Measurements from ENCODE around the gene MPPED2.

The MPPED2 gene

DNA sequence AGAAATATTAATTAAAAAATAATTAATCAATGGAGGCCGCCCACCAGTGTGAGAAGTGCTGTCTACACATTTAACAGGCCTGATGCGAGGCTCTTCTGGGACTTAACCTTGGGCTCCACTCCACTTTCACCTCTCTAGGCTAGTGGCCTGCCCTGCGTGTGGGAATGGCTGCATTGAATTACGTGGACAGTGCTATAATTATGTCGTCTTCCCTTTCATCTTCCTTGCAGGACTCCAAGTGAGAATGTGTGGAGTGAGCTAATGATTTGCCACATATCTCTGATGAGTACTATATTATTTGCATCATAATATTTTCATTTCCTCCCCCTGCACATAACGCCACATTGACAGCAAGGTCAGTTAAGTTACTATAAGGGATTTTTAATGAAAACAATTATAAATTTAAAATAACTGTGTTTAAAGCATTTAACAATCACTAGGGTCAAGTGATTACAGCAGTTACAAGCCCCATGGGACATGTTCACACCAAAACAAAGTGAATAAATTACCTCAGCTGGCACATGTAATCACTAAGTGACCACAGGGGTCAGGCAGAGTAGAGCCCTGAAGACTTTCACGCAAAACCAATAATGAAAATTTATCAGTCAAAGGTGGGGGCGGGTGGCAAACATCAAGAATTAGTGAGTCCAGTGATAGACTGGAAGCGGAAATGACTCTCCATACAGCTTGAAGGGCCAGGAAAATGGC is 63.5 kb downstream of the MPPED2 start:
- H3K9me3 ChIP-seq (ENCODE audit: insufficient read depth, low read length) = no peaks in the 10 kb centered on the region
- H3K27ac ChIP-seq (ENCODE audit: low read length) = no peak overlapping the region
- peaks cover 3% of the 10 kb centered on the region; the same call in 1 of the 2 replicates for H3K27me3 ChIP-seq (ENCODE audit: low read depth, low read length)
- H3K9ac ChIP-seq (ENCODE audit: low read length) = no peak overlapping the region
- H2AFZ ChIP-seq (ENCODE audit: low read depth, low read length) = no peak overlapping the region
- H3K4me1 ChIP-seq (ENCODE audit: low read length) = no peaks in the 10 kb centered on the region
- no peaks in the 10 kb centered on the region for H4K20me1 ChIP-seq (ENCODE audit: insufficient read depth, low read length)
- TF ChIP-seq, protein P1, sequence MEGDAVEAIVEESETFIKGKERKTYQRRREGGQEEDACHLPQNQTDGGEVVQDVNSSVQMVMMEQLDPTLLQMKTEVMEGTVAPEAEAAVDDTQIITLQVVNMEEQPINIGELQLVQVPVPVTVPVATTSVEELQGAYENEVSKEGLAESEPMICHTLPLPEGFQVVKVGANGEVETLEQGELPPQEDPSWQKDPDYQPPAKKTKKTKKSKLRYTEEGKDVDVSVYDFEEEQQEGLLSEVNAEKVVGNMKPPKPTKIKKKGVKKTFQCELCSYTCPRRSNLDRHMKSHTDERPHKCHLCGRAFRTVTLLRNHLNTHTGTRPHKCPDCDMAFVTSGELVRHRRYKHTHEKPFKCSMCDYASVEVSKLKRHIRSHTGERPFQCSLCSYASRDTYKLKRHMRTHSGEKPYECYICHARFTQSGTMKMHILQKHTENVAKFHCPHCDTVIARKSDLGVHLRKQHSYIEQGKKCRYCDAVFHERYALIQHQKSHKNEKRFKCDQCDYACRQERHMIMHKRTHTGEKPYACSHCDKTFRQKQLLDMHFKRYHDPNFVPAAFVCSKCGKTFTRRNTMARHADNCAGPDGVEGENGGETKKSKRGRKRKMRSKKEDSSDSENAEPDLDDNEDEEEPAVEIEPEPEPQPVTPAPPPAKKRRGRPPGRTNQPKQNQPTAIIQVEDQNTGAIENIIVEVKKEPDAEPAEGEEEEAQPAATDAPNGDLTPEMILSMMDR (IDR thresholded peaks at IDR 0.05; ENCODE audit: low read depth, low read length) = no peak
- TF ChIP-seq EZH2phosphoT487 (IDR thresholded peaks at IDR 0.05; ENCODE audit: low read depth) = no peak
- no peak overlapping the region for H3K4me2 ChIP-seq (ENCODE audit: low read length)
- H3K4me3 ChIP-seq (ENCODE audit: low read length) = no peak overlapping the region
- no peaks in the 10 kb centered on the region for H3K36me3 ChIP-seq (replicated peaks; ENCODE audit: low read depth, low read length)
- H3K79me2 ChIP-seq (ENCODE audit: low read length) = no peaks in the 10 kb centered on the region

GRCh38 chr11:30521297-30522071 is 64.7 kb downstream of the MPPED2 start:
- Histone ChIP-seq H3K4me3 (ENCODE audit: low read length) (no peak overlapping the region), H2AFZ (ENCODE audit: low read depth, low read length) (no peak overlapping the region), H4K20me1 (ENCODE audit: insufficient read depth, low read length) (no peaks in the 10 kb centered on the region), H3K4me2 (ENCODE audit: low read length) (no peak overlapping the region), H3K9ac (ENCODE audit: low read length) (no peak overlapping the region), H3K4me1 (ENCODE audit: low read length) (no peaks in the 10 kb centered on the region), H3K27ac (ENCODE audit: low read length) (no peak overlapping the region), H3K27me3 (ENCODE audit: low read depth, low read length) (peaks cover 6% of the 10 kb centered on the region; the same call in 1 of the 2 replicates), H3K9me3 (ENCODE audit: insufficient read depth, low read length) (no peaks in the 10 kb centered on the region), H3K79me2 (ENCODE audit: low read length) (no peaks in the 10 kb centered on the region), H3K36me3 (replicated peaks; ENCODE audit: low read depth, low read length) (no peaks in the 10 kb centered on the region)
- no peak for TF ChIP-seq EZH2phosphoT487 (IDR thresholded peaks at IDR 0.05; ENCODE audit: low read depth)
- TF ChIP-seq, protein P1 (IDR thresholded peaks at IDR 0.05; ENCODE audit: low read depth, low read length) = no peak

DNA sequence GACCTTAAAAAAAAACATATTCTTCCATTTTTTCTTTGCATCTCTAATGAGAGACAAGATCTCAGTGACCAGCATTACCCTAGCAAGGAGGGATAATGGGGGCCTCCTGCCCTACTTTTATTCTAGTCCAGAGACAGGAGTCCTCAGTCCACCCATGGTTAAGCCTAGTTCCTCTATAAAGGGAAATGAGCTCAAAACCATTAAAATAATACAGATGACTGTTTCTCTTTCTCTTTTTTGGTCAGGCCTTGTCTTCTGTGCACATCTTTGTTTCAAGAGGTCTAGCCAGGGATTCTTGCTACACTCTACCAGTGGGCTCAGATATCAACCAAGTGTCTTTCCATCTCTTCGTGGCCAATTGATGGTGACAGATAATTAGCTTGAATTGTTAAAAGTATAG is 73.1 kb downstream of the MPPED2 start:
- no peak overlapping the region for H3K4me2 ChIP-seq (ENCODE audit: low read length)
- no peaks in the 10 kb centered on the region for H3K9me3 ChIP-seq (ENCODE audit: insufficient read depth, low read length)
- peaks cover 27% of the 10 kb centered on the region for H3K27me3 ChIP-seq (ENCODE audit: low read depth, low read length)
- TF ChIP-seq EZH2phosphoT487 (IDR thresholded peaks at IDR 0.05; ENCODE audit: low read depth) = no peak
- TF ChIP-seq, protein P1 (IDR thresholded peaks at IDR 0.05; ENCODE audit: low read depth, low read length) = no peak
- no peaks in the 10 kb centered on the region for H4K20me1 ChIP-seq (ENCODE audit: insufficient read depth, low read length)
- H2AFZ ChIP-seq (ENCODE audit: low read depth, low read length) = no peak overlapping the region
- no peak overlapping the region for H3K4me3 ChIP-seq (ENCODE audit: low read length)
- H3K4me1 ChIP-seq (ENCODE audit: low read length) = no peaks in the 10 kb centered on the region
- H3K79me2 ChIP-seq (ENCODE audit: low read length) = no peaks in the 10 kb centered on the region
- H3K9ac ChIP-seq (ENCODE audit: low read length) = no peak overlapping the region
- no peak overlapping the region for H3K27ac ChIP-seq (ENCODE audit: low read length)
- H3K36me3 ChIP-seq (replicated peaks; ENCODE audit: low read depth, low read length) = no peaks in the 10 kb centered on the region

GRCh38 chr11:30511408-30511807 is 74.7 kb downstream of the MPPED2 start:
- Histone ChIP-seq H4K20me1 (ENCODE audit: insufficient read depth, low read length) (no peaks in the 10 kb centered on the region), H3K27me3 (ENCODE audit: low read depth, low read length) (peaks cover 20% of the 10 kb centered on the region), H3K4me3 (ENCODE audit: low read length) (no peak overlapping the region), H3K9ac (ENCODE audit: low read length) (no peak overlapping the region), H3K4me1 (ENCODE audit: low read length) (no peaks in the 10 kb centered on the region), H2AFZ (ENCODE audit: low read depth, low read length) (no peak overlapping the region), H3K9me3 (ENCODE audit: insufficient read depth, low read length) (no peaks in the 10 kb centered on the region), H3K4me2 (ENCODE audit: low read length) (no peak overlapping the region), H3K79me2 (ENCODE audit: low read length) (no peaks in the 10 kb centered on the region), H3K36me3 (replicated peaks; ENCODE audit: low read depth, low read length) (no peaks in the 10 kb centered on the region), H3K27ac (ENCODE audit: low read length) (no peak overlapping the region)
- TF ChIP-seq, protein P1 (IDR thresholded peaks at IDR 0.05; ENCODE audit: low read depth, low read length) = no peak
- TF ChIP-seq EZH2phosphoT487 (IDR thresholded peaks at IDR 0.05; ENCODE audit: low read depth) = no peak

Measured in OCI-LY3 (cell line).